Daoy (cell line): ENCODE measurements around the gene PLIN1. TPM values are rescaled to one million over a fixed set of nuclear protein-coding genes. Genes with fewer than 3 reads are reported as not detected.

ENCODE experiments used
- DNase-seq: peaks from one replicate; pipeline ENCODE4 v3.0.0-alpha.2; 2015; ENCODE audit warnings: low read depth
- total RNA-seq: library from RNA; depleted of rRNA; stranded (reverse); fragments of >200 nt; shearing (Covaris generic); gene quantifications from 2 replicates; pipeline ENCODE4 v1.2.3, GENCODE V29; 2014; rRNA removed

PLIN1 gene
- total RNA-seq, 1 experiment from 2014 or later, result 0.29 TPM

GRCh38 chr15:89628806-89629715 is 50.1 kb downstream of the PLIN1 start:
- DNase-seq, result no peak

GRCh38 chr15:89628301-89628700 is 50.9 kb downstream of the PLIN1 start:
- DNase-seq, result no peak

DNA sequence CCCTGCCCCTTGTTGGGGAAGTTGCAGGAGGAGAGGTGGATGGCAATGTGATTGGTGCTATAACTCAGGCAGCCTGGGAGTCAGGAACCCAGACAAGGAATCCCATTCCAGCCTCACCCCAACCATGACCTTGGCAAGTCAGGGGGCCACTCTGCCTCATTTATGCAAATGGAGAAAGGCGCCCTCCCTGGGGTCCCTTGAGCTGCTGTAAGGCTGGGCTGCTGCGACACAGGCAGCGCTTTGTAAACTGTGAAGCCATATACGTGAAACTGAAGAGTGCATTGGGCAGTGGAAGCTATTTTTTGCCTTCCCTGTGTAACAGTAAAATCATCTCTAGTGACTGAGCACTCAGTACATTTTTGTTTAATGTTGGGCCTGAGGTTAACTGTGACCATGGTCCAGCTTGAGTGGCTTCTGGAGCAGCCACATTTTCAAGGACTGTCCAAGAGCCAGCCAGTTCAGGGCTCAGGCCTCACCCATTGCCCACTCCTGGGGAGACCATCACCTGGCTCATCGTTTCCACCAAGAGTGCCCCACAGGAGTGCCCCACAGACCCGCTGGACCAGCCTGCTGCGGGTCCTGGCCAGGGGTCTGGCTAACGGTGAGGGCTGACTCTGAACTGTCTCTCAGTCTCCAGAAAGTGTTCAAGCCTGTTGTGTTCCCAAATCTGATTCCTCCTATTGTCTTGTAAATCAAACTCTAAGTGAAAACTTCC is 51.8 kb downstream of the PLIN1 start:
- no peak for DNase-seq

DNA sequence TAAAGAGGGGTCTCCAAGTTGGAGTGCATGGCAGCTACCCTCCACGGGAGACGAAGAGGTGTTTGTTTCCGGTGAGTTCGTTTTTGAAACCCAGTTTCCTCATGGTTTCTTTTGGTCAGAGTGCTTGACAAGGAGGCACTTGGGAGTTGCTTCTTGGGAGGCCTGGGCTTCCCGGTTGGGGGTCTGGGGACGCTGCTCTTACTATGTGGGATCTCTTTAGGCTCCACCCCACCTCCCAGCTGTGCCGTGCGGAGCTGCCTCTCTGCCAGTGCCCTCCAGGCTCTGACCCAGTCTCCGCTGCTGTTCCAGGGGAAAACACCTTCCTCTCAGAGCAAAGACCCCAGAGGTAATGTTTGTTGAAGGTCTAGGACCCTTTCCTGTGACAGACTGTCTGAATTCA is 53.5 kb downstream of the PLIN1 start:
- no peak for DNase-seq

- no peak for DNase-seq
Observed at GRCh38 chr15:89623165-89623564, 56.0 kb downstream of the PLIN1 start.

GRCh38 chr15:89621547-89621946 is 57.6 kb downstream of the PLIN1 start:
- DNase-seq, result no peak

DNA sequence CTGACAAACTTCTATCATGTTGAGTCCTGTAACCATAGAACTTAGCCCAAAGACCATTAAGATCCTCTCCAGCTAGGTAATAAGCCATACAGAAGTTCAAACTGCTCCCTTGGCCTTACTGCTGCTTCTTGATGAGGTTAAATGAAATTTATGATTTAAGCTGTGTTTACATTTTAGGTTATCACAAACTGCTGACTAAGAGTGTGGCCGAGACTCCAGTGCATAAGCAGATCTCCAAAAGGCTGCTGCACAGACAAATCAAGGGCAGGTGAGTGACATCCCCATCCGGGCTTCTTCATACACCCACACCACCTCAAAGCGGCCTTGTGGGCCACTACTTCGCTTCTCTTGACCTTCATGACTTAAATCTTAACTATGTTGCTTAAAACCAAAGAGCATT is 62.9 kb downstream of the PLIN1 start:
- DNase-seq, result no peak

- DNase-seq, result no peak
Observed at GRCh38 chr15:89615135-89615534, 64.0 kb downstream of the PLIN1 start.

Other genes with a start within 250 kb of the PLIN1 start
- gene RHCG, start 182.8 kb downstream of the PLIN1 start, total RNA-seq, result not detected in 2 replicates
- 7.0 and 10.0 TPM in 2 replicates for gene TICRR, start 103.9 kb downstream of the PLIN1 start, total RNA-seq
- gene KIF7, start 23.9 kb downstream of the PLIN1 start, total RNA-seq, result 3.2 and 3.6 TPM in 2 replicates
- gene PEX11A, start 11.4 kb upstream of the PLIN1 start, total RNA-seq, result 3.7 and 4.3 TPM in 2 replicates
- gene WDR93, start 11.4 kb upstream of the PLIN1 start, total RNA-seq, result 0.06 TPM in 1 of 2 replicates, not detected in the other
- 1.2 and 1.5 TPM in 2 replicates for gene MESP1, start 71.9 kb upstream of the PLIN1 start, total RNA-seq
- gene MESP2, start 97.0 kb upstream of the PLIN1 start, total RNA-seq, result 0.29 and 0.54 TPM in 2 replicates
- gene ANPEP, start 135.5 kb upstream of the PLIN1 start, total RNA-seq, result 24.3 and 31.5 TPM in 2 replicates
- gene AP3S2, start 214.6 kb upstream of the PLIN1 start, total RNA-seq, result 53.9 and 89.7 TPM in 2 replicates
- gene ARPIN, start 233.6 kb upstream of the PLIN1 start, total RNA-seq, result 3.3 and 4.1 TPM in 2 replicates